ENCODE measurements around the gene ANKRD6.

Gene ANKRD6

DNA sequence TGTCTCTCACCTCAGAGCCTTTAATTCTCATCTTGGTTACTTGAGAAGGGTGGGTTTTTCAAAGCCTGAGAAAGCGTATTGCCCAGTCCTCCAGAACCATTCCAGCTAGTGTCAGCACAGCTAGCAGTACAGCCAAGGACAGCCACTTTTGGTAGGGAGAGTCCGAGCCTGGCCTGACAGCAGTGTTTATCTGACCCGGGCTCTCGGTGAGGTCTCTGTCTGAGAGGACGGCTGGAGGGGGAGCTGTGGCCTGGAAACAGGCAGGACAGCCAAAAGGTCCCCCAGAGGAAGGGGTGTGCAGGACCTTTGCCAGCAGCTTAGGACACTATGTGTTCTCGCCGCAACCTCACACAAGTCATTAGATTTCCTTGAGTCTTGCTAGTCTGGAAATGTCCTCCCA, 166.8 kb downstream of the ANKRD6 start:
- no peak for TF ChIP-seq EZH2phosphoT487 (conservative IDR thresholded peaks at IDR 0.05; ENCODE audit: low read length)
- TF ChIP-seq, protein P1, sequence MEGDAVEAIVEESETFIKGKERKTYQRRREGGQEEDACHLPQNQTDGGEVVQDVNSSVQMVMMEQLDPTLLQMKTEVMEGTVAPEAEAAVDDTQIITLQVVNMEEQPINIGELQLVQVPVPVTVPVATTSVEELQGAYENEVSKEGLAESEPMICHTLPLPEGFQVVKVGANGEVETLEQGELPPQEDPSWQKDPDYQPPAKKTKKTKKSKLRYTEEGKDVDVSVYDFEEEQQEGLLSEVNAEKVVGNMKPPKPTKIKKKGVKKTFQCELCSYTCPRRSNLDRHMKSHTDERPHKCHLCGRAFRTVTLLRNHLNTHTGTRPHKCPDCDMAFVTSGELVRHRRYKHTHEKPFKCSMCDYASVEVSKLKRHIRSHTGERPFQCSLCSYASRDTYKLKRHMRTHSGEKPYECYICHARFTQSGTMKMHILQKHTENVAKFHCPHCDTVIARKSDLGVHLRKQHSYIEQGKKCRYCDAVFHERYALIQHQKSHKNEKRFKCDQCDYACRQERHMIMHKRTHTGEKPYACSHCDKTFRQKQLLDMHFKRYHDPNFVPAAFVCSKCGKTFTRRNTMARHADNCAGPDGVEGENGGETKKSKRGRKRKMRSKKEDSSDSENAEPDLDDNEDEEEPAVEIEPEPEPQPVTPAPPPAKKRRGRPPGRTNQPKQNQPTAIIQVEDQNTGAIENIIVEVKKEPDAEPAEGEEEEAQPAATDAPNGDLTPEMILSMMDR (IDR thresholded peaks at IDR 0.05; ENCODE audit: insufficient read depth, low read length, poor library complexity, severe bottlenecking), result no peak
- no peaks in the 10 kb centered on the region for H3K9me3 ChIP-seq (ENCODE audit: insufficient read depth, low read length)
- H3K4me2 ChIP-seq (ENCODE audit: low read depth, low read length, poor library complexity, severe bottlenecking), result no peak overlapping the region
- no peaks in the 10 kb centered on the region for H3F3A ChIP-seq (ENCODE audit: insufficient read depth)
- no peak overlapping the region for H2AFZ ChIP-seq (ENCODE audit: low read depth, low read length, severe bottlenecking)
- H3K36me3 ChIP-seq (ENCODE audit: low read length), result no peaks in the 10 kb centered on the region
- no peaks in the 10 kb centered on the region for H3K79me2 ChIP-seq (ENCODE audit: insufficient read depth, low read length)
- no peaks in the 10 kb centered on the region for H3K9me2 ChIP-seq (replicated peaks; ENCODE audit: insufficient read depth, low read length)
- H3K9ac ChIP-seq (ENCODE audit: low read length), result no peak overlapping the region
- no peak overlapping the region for H3K27ac ChIP-seq (ENCODE audit: low read depth, low read length)
- H4K20me1 ChIP-seq (ENCODE audit: low read depth, low read length), result no peaks in the 10 kb centered on the region
- no peaks in the 10 kb centered on the region for H3K27me3 ChIP-seq (ENCODE audit: low read length)
- no peak overlapping the region for H3K4me3 ChIP-seq (ENCODE audit: insufficient read depth, low read length, poor library complexity, severe bottlenecking)

DNA sequence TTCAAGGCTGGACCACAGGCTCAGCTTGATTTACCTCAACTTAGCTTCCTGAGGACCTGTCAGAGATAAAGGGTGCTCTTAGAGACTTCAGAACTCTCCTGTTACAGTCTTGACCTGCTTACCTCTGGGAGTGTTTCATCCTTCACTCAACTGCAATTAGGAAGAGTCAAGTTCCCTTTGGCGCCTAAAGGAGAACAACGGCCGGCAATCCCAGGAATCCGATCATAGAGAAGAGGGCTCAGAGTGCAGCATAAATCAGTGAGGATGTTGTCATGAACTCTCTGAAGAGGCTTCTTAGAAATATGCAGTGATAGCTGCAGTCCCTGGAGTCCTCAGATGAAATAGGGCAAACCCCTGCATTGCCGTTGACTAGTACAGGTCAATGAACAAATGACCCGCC, 169.2 kb downstream of the ANKRD6 start:
- Histone ChIP-seq H3K79me2 (ENCODE audit: insufficient read depth, low read length) (no peaks in the 10 kb centered on the region), H3K9me2 (replicated peaks; ENCODE audit: insufficient read depth, low read length) (no peaks in the 10 kb centered on the region), H3K27ac (ENCODE audit: low read depth, low read length) (no peak overlapping the region), H3K27me3 (ENCODE audit: low read length) (no peaks in the 10 kb centered on the region), H3F3A (ENCODE audit: insufficient read depth) (no peaks in the 10 kb centered on the region), H3K4me2 (ENCODE audit: low read depth, low read length, poor library complexity, severe bottlenecking) (no peak overlapping the region), H3K36me3 (ENCODE audit: low read length) (no peaks in the 10 kb centered on the region), H3K9me3 (ENCODE audit: insufficient read depth, low read length) (no peaks in the 10 kb centered on the region), H4K20me1 (ENCODE audit: low read depth, low read length) (no peaks in the 10 kb centered on the region), H3K9ac (ENCODE audit: low read length) (no peak overlapping the region), H3K4me3 (ENCODE audit: insufficient read depth, low read length, poor library complexity, severe bottlenecking) (no peak overlapping the region), H2AFZ (ENCODE audit: low read depth, low read length, severe bottlenecking) (no peak overlapping the region)
- TF ChIP-seq, protein P1 (IDR thresholded peaks at IDR 0.05; ENCODE audit: insufficient read depth, low read length, poor library complexity, severe bottlenecking), result no peak
- TF ChIP-seq EZH2phosphoT487 (conservative IDR thresholded peaks at IDR 0.05; ENCODE audit: low read length), result no peak

DNA sequence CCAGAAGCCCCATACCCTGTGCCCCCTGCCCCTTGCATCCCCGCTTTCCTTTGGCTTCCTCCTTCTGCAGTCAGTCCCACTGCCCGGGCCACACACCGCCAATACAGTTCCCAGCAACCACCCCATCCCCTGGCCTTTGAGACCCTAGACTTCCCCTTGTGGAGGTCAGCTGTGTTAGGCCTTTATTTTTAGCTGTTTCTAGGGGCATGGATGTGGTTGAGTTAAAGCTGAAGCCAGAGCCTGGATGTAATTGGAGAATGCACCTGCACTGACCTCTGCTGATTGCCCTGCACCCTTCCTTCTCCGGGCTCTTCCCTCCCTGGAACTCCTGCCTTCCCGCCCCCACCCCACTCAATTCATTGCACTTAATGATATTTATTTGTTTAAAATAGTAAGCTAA, 171.7 kb downstream of the ANKRD6 start:
- H3K4me2 ChIP-seq (ENCODE audit: low read depth, low read length, poor library complexity, severe bottlenecking), result no peak overlapping the region
- no peak overlapping the region for H3K9ac ChIP-seq (ENCODE audit: low read length)
- no peaks in the 10 kb centered on the region for H3K79me2 ChIP-seq (ENCODE audit: insufficient read depth, low read length)
- H3K9me3 ChIP-seq (ENCODE audit: insufficient read depth, low read length), result no peaks in the 10 kb centered on the region
- H3K9me2 ChIP-seq (replicated peaks; ENCODE audit: insufficient read depth, low read length), result no peaks in the 10 kb centered on the region
- TF ChIP-seq, protein P1 (IDR thresholded peaks at IDR 0.05; ENCODE audit: insufficient read depth, low read length, poor library complexity, severe bottlenecking), result no peak
- TF ChIP-seq EZH2phosphoT487 (conservative IDR thresholded peaks at IDR 0.05; ENCODE audit: low read length), result no peak
- no peaks in the 10 kb centered on the region for H4K20me1 ChIP-seq (ENCODE audit: low read depth, low read length)
- H3K27me3 ChIP-seq (ENCODE audit: low read length), result no peaks in the 10 kb centered on the region
- H3F3A ChIP-seq (ENCODE audit: insufficient read depth), result no peaks in the 10 kb centered on the region
- no peak overlapping the region for H3K4me3 ChIP-seq (ENCODE audit: insufficient read depth, low read length, poor library complexity, severe bottlenecking)
- no peaks in the 10 kb centered on the region for H3K36me3 ChIP-seq (ENCODE audit: low read length)
- no peak overlapping the region for H3K27ac ChIP-seq (ENCODE audit: low read depth, low read length)
- H2AFZ ChIP-seq (ENCODE audit: low read depth, low read length, severe bottlenecking), result no peak overlapping the region
